Hematopoietic multipotent progenitor cell treated with erythropoietin and hydrocortisone succinate and interleukin-3 and kit ligand, for 4 days (in vitro differentiated cells): ENCODE data around the gene PNCK.
"Not testable (repeated sequence)": the region's sequence is repeated elsewhere in the genome, so short reads cannot be mapped to it uniquely, and the experiment has no call there.

Experiments used
- DNase-seq: peaks from one replicate; pipeline ENCODE4 v3.0.0-alpha.2; 2015

PNCK gene

GRCh38 chrX:153697924-153698865 lies 24.6 kb upstream of the PNCK start:
- DNase-seq, result no peak

GRCh38 chrX:153696986-153697722 lies 23.5 kb upstream of the PNCK start:
- not testable (repeated sequence) for DNase-seq

DNA sequence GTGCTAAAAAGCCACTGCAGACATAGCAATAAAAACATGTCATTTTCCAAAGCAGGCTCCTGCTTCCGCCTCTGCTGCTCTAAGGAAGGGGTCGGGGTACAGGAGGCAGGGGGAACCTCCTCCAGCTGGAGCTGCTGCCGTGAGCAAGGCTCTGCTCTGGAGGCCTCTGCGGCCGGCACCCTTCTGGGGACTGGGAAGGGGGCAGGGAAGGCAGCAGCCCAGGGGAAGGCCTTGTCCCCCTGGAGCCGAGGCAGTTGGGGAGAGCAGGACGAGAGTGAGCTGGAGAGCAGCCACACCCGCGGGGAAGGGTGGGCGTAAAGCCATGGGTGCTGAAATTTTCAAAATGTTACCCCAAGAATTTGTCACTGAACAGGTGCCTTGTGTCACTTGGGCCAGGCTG lies 22.9 kb upstream of the PNCK start:
- not testable (repeated sequence) for DNase-seq

DNA sequence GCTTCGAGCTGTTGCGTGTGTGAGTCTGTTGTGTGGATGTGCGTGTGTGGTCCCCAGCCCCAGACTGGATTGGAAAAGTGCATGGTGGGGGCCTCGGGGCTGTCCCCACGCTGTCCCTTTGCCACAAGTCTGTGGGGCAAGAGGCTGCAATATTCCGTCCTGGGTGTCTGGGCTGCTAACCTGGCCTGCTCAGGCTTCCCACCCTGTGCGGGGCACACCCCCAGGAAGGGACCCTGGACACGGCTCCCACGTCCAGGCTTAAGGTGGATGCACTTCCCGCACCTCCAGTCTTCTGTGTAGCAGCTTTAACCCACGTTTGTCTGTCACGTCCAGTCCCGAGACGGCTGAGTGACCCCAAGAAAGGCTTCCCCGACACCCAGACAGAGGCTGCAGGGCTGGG lies 22.5 kb upstream of the PNCK start:
- no peak for DNase-seq

GRCh38 chrX:153694687-153695270 lies 21.2 kb upstream of the PNCK start:
- DNase-seq, result no peak

GRCh38 chrX:153694256-153694655 lies 20.6 kb upstream of the PNCK start:
- not testable (repeated sequence) for DNase-seq

DNA sequence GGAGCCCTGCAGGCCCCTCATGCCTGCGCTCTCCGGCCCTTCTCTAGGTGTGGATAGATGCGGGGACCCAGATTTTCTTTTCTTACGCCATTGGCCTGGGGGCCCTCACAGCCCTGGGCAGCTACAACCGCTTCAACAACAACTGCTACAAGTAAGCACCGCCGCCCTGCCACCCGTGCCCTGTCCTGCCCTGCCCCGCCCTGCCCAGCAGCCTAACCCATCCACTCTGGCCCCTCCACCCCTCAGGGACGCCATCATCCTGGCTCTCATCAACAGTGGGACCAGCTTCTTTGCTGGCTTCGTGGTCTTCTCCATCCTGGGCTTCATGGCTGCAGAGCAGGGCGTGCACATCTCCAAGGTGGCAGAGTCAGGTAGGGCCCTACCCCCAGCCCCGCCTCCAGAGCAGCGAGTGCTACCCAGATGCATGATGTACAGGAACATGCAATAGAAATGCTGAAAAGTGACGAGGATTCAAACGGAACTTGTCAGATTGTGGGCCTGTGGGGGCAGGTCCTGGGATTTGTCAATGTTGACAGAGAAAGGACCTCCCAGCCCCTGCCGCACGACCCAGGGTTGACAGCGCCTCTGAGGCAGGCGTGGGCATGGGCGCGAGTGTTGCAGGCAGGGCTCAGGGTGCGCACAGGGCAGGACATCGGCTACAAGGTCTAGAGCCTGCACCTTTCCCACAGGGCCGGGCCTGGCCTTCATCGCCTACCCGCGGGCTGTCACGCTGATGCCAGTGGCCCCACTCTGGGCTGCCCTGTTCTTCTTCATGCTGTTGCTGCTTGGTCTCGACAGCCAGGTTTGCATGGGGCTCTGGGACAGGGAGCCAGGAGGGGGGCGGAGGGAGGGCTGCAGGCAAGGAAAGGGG lies 19.8 kb upstream of the PNCK start:
- no peak for DNase-seq

DNA sequence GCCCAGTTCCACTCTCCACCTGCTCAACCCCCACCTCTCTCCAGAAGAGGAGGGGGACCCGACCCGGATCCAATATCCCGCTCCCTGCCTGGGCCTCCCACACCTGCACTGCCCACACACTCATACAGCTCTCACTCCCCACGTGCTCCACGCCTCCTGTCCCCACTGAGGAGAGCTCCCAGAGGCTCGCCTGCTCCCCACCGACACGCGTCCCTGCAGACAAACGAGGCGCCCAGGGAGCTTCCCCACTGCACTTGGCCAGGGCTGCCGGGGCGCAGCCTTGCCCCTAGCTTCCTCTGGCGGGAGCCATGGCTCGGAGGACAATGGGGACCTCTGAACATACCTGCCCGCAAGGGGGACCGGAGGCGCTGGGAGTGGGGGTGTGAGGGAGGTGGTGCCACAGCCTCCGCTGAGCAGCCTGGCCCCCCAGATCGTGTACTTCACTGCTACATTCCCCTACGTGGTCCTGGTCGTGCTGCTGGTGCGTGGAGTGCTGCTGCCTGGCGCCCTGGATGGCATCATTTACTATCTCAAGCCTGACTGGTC lies 19.1 kb upstream of the PNCK start:
- DNase-seq, result no peak

- DNase-seq, result no peak
Observed at GRCh38 chrX:153692003-153692402, 18.4 kb upstream of the PNCK start.

GRCh38 chrX:153691032-153691827 lies 17.6 kb upstream of the PNCK start:
- DNase-seq, result not testable (repeated sequence)

- DNase-seq, result no peak
Observed at GRCh38 chrX:153690466-153690865, 16.9 kb upstream of the PNCK start.

- DNase-seq, result peak; percentile 67
Observed at GRCh38 chrX:153689654-153690465, 16.2 kb upstream of the PNCK start.

GRCh38 chrX:153688911-153689590 lies 15.4 kb upstream of the PNCK start:
- DNase-seq, result no peak

- DNase-seq, result no peak
Observed at GRCh38 chrX:153688506-153688905, 14.9 kb upstream of the PNCK start.

- no peak for DNase-seq
Observed at GRCh38 chrX:153688071-153688470, 14.5 kb upstream of the PNCK start.

- DNase-seq, result peak; percentile 57
Observed at GRCh38 chrX:153687121-153688039, 13.8 kb upstream of the PNCK start, which contains the start of gene SLC6A8. Gene SLC6A8 (plus strand): TSS chrX:153687926. CDS start chrX:153688575, 649 bp downstream.

GRCh38 chrX:153686711-153687110 lies 13.1 kb upstream of the PNCK start:
- DNase-seq, result no peak
